GM15510 (cell line): ENCODE data around the gene MCFD2.

ENCODE experiments used
- POLR2A ChIP-seq: IDR thresholded peaks from 3 replicates; pipeline ENCODE4 v1.6.1; 2011; ENCODE audit warnings: borderline replicate concordance; ENCODE audit not compliant: insufficient read length; ENCODE audit errors: extremely low read depth

Gene MCFD2

DNA sequence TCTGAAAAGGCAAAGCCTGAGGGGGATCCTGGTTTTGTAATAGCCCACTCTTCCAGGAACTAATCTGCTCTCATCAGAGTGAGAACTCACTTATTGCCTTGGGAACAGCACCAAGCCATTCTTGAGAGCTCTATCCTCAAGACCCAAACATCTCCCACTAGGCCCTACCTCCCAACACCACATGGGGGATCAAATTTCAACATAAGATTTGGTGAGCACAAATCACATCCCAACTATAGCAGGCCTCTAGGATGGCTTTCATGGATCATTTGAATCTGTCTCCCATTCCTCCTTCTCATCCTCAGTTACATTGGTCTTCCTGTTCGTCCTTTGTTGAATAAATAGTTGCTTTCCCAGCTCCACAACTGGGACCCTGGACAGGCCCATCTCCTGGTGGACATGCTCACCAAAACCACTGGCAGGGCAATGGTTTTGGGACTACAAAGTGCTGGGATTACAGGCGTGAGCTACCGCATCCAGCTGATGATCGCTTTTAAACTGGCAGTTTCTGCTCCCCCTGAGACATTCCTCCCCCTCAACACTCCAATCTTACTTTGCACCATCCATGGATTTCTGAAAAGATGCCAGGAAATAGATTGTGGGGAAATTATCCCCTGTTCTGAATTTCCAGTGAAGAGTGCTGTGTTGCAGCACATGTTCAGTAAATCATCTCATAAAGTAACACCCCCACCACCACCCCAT, 42.6 kb downstream of the MCFD2 start:
- no peak for TF ChIP-seq POLR2A

GRCh38 chr2:46871976-46872381, 43.6 kb downstream of the MCFD2 start:
- no peak for TF ChIP-seq POLR2A

- TF ChIP-seq POLR2A, result no peak
These were observed 45.4 kb downstream of the MCFD2 start for GRCh38 chr2:46870051-46870839.

- no peak for TF ChIP-seq POLR2A
These were observed 46.0 kb downstream of the MCFD2 start for GRCh38 chr2:46869621-46870020.

DNA sequence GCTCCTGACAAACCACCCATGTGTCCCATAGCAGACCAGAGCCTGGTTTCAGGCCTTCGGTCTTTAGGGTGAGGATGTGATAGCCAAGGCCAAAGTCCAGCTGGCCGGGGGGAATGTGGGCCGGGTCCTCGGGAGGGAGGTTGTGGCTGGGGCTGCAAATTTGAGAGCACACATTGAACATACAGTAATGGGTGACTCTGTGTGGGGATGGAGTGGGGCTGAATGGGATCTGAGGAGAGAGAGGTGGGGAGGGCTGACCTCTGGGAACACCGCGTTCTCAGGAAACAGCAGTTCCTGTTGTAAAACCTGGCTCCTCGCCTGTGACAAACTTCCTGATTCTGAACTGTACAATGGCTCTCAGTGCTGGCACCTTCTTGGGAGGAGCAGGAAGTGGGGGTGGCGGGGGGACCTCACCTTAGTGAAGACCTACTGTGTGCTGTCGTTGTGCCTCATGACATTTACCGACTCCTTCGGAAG, 48.8 kb downstream of the MCFD2 start:
- TF ChIP-seq POLR2A, result no peak

DNA sequence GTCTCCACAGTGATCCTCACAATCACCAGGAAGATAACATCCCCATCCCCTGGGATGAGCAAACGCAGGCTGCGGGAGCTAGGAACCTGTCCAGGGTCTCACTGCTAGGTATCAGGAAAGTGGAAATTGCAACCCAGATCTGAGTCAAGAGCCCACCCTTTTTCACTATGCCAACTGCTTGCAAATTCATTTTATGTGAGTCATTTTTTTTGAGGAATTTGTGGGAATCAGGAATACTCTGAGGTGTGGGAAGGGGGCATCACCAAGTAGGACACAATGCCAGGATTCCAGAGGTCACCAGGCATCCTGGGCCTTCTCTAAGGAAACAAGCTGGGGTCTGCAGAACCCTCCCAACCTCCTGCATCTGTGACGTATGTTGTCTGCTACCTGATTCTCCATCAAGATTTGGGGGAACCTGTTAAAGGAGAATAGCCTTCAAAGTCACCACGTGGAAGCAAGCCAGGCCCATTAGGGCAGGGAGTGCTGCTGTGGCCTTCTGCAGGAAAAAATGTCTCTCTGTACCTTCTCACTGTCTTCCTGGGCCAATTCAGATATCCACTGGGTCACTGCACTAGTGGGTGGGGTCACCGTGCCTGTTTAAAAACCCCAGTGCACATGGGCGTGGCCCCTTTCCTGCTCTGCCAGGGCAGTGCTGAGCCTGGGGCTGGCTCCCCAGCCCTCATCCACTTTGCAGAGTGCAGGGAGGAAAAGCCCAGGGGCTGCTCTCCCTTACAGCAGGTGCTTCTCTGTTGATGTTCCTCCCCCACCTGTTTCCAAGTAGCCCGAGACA, 50.2 kb downstream of the MCFD2 start:
- TF ChIP-seq POLR2A, result no peak

DNA sequence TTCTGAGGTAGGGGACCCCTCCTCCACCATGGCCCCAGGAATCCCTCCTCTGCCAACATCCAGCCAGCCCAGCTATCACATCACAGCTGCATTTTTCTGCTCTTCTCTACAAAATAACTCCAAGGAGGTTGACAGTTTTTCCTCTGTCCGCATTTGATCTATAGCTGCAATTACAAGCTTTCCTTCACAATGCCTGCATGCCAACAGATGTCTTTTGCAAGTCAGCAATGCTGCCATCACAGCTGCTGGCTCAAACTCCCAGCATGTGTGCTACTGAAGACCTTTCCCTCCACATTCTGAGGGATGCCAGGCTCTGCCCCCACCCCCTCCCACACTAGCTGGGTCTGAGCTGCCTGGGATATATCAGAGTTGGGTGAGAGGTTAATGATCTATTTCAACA, 51.7 kb downstream of the MCFD2 start:
- TF ChIP-seq POLR2A, result no peak

GRCh38 chr2:46862514-46862913, 53.1 kb downstream of the MCFD2 start:
- TF ChIP-seq POLR2A, result no peak

GRCh38 chr2:46861916-46862315, 53.7 kb downstream of the MCFD2 start:
- no peak for TF ChIP-seq POLR2A

DNA sequence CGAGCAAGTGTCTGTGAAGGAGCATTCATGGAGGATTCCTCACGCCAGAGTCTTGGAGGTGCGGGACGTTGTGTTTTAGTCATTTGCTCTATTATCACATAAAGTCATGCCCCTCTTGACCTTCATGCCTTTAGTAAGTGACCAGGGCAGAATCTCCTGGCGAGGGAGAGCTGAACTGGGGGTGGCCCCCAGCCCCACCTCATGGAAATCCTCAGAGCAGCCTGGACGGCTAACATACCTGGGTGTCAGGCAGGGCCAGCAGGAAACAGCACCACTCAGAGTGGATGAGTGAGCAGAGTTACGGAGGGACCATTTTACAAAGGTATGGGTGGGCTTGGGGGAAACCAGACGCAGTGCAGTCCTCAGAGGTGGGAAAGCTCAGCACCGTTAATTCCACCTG, 56.1 kb downstream of the MCFD2 start:
- TF ChIP-seq POLR2A, result no peak

DNA sequence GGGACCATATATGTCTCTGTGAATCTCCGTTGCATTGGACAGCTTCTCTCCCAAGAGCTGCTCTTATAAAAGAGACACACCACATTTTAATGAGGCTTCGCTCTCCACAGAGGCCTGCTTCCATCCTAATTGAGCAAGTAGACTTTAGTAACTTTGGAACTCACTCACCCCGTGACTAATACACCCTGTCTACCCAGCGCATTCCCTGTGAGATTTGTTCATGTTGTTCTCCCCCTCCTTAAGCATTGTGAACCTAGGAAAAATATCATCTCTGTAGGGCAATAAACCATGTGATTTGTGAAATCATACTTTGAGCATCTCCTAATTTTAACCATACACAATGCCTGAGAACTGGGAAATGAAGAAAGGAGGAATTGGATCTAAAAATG, 56.9 kb downstream of the MCFD2 start:
- no peak for TF ChIP-seq POLR2A

GRCh38 chr2:46857871-46858701, 57.5 kb downstream of the MCFD2 start:
- TF ChIP-seq POLR2A, result no peak

- no peak for TF ChIP-seq POLR2A
These were observed 59.3 kb downstream of the MCFD2 start for GRCh38 chr2:46856336-46856735.

DNA sequence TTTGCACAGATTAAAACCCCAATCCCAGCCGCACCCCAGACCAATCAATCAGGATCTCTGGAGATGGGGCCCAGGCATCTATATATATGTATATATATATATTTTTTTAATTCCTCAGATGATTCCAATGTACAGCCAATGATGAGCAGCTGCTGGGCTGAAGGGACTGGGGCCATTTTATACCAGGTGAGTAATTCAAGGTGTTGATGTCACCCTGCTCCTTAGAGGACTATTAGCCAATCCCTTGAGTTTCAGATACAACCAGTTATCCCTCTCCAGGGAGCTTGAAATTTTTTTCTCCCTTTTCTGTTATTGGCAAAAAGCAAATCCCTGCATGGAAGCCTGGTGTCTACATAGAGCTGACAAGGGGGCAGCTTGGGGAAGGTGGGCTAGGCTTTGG, 59.8 kb downstream of the MCFD2 start:
- no peak for TF ChIP-seq POLR2A
